Spinal cord (tissue), 10 donors: ENCODE results near the gene MDK. TPM values are rescaled to one million over a fixed set of nuclear protein-coding genes. Genes with fewer than 3 reads are reported as not detected.

Source experiments
- DNase-seq, 6 donors: peaks; one replicate each; pipeline versions ENCODE4 v3.0.0 to v3.0.0-alpha.2; 2013 to 2015; ENCODE audit warnings: low spot score in 6 of 6, low read depth in 4 of 6
- H3K27ac ChIP-seq: one replicate; pipeline ENCODE4 v1.5.1; 2013; ENCODE audit warnings: low read depth, low read length, control low read depth
- H3K27me3 ChIP-seq: one replicate; pipeline ENCODE4 v1.6.1; 2013; ENCODE audit warnings: low read length; ENCODE audit not compliant: control insufficient read depth, insufficient read depth
- H3K36me3 ChIP-seq: one replicate; pipeline ENCODE4 v1.6.1; 2013; ENCODE audit warnings: low read length; ENCODE audit not compliant: control insufficient read depth, insufficient read depth
- H3K4me1 ChIP-seq: one replicate; pipeline ENCODE4 v1.6.1; 2013; ENCODE audit warnings: low read length; ENCODE audit not compliant: control insufficient read depth, insufficient read depth
- H3K4me3 ChIP-seq: one replicate; pipeline ENCODE4 v1.5.1; 2013; ENCODE audit warnings: low read depth, low read length, control low read depth
- H3K9me3 ChIP-seq: one replicate; pipeline ENCODE4 v1.6.1; 2013; ENCODE audit warnings: low read length; ENCODE audit not compliant: control insufficient read depth, insufficient read depth
- WGBS: methylation state at CpG from one replicate; pipeline ENCODE4 v1.1.5; 2013; ENCODE audit warnings: missing lambda C conversion rate; ENCODE audit not compliant: insufficient coverage; 5-methylcytosine and 5-hydroxymethylcytosine counted together
- polyA plus RNA-seq, 2 donors: library from polyadenylated mRNA; unstranded; fragments of 120-200 nt; gene quantifications; one replicate each; pipeline ENCODE4 v1.2.1, GENCODE V29; 2013; ENCODE audit not compliant: insufficient read length in 2 of 2
- total RNA-seq, 2 donors: library from RNA; depleted of rRNA in 1 of 2; stranded (reverse); fragments of 120-200 nt in 1 of 2; fragments of >200 nt in 1 of 2; gene quantifications; one replicate each; pipeline versions ENCODE4 v1.2.3 to v1.2.4, GENCODE V29; 2013 to 2014
- donor health status: healthy.

The MDK gene
- total and polyA plus RNA-seq, 4 donors, result 47.0 to 423 (median 259) TPM

DNA sequence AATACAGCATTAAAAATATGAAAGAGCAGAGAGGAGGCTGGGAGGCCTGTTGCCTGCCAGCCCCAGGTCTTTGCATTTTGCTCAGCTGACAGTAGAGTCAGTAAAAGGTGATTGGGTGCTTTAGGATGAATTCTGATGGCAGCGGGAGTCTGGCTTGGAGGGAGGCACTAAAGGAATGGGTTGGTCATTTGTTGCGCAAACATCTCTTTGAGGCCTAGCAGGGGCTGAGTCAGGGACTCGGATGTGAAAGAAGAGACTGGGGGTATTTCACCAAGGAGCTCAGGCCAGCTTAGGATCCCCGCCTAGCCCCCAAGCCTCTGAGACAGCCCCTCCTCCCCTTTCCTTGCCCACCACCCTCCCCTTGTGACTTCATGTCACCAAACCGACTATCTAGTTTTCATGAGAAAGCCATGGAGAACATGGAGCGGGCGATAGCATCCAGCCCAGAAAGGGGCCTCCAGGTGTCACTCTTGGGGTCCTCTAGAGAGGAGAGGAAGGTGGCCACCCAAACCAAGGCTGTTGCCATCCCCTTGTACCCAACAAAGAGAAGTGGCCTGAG lies 24.5 kb upstream of the MDK start:
- no peak overlapping the region for H3K27ac ChIP-seq
- 56% methylated on average over 1 of the region's 7 CpGs for WGBS
- no peak overlapping the region for H3K4me3 ChIP-seq
- DNase-seq, result no peak
- peaks cover 37% of the 10 kb centered on the region for H3K36me3 ChIP-seq
- peaks cover 31% of the 10 kb centered on the region for H3K4me1 ChIP-seq
- H3K27me3 ChIP-seq, result no peaks in the 10 kb centered on the region
- no peaks in the 10 kb centered on the region for H3K9me3 ChIP-seq

DNA sequence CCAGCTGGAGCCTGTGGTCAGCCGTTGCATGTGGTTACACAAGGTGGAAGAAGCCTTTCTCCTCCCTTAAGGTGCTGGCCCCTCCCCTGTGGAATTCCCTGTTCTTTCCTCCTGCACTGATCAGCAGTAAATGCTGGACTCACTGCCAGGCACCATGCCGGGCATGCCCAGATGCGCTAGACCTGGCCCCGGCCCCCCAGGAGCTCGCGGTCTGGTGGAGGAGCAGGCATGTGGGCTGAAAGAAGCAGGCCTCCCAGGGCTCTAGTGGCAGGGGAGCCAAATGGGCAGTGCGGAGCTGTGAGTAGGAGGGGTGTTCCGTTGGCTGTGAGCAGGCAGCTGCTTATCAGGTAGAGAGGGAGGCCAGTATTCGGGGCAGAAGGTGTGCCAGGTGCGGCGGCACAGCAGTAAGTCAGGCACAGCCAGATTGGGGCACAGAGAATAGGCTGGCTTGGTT lies 24.0 kb upstream of the MDK start:
- H3K9me3 ChIP-seq, result no peaks in the 10 kb centered on the region
- peaks cover 37% of the 10 kb centered on the region for H3K36me3 ChIP-seq
- H3K27me3 ChIP-seq, result no peaks in the 10 kb centered on the region
- peaks cover 31% of the 10 kb centered on the region for H3K4me1 ChIP-seq
- WGBS, result 80% methylated on average over 11 of the region's 11 CpGs
- no peak for DNase-seq
- no peak overlapping the region for H3K4me3 ChIP-seq
- H3K27ac ChIP-seq, result no peak overlapping the region

DNA sequence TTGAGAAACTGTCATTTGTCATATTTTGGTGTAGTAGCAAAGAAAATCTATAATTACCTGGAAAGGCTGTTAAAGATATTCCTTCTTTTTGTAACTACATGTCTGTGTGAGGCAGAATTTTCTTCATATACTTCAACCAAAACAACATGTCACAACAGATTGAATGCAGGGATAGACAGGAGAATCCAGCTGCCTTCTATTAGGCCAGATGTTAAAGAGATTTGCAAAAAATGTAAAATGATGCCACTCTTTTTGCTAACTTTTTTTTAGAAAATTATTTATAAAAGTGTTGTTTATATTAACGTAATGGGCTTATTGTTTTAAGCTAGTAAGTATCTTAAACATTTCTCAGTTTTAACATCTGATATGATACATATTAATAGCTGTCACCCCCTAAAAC lies 21.5 kb upstream of the MDK start:
- Histone ChIP-seq H3K27me3 (no peaks in the 10 kb centered on the region), H3K9me3 (no peaks in the 10 kb centered on the region), H3K36me3 (peaks cover 45% of the 10 kb centered on the region), H3K4me1 (peaks cover 35% of the 10 kb centered on the region), H3K27ac (no peak overlapping the region), H3K4me3 (no peak overlapping the region)
- no CpG with 5 or more reads among the region's 1 CpG for WGBS
- no peak for DNase-seq

DNA sequence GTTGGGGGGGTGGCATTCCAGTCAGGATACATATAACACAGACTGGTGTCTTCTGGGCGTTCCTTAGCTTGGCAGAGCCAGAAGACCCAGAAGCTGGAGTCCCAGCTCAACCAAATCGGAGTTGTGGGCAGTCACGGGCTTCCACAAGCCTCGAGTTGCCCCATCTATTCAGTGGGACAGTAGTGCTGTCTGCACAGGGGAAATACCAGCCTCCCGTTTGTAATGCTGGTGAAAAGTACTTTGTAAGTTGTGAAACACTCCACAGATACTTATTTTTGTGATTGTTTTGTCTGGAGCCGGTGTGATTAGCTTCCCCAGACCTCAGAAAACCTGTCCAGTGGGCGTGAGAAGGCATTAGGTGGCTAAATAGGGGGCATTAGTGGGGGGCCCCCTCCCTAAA lies 20.6 kb upstream of the MDK start:
- Histone ChIP-seq H3K36me3 (peaks cover 50% of the 10 kb centered on the region), H3K27ac (no peak overlapping the region), H3K4me1 (peaks cover 35% of the 10 kb centered on the region), H3K9me3 (no peaks in the 10 kb centered on the region), H3K27me3 (no peaks in the 10 kb centered on the region), H3K4me3 (no peak overlapping the region)
- DNase-seq, result no peak
- WGBS, result 86% methylated on average over 4 of the region's 7 CpGs

DNA sequence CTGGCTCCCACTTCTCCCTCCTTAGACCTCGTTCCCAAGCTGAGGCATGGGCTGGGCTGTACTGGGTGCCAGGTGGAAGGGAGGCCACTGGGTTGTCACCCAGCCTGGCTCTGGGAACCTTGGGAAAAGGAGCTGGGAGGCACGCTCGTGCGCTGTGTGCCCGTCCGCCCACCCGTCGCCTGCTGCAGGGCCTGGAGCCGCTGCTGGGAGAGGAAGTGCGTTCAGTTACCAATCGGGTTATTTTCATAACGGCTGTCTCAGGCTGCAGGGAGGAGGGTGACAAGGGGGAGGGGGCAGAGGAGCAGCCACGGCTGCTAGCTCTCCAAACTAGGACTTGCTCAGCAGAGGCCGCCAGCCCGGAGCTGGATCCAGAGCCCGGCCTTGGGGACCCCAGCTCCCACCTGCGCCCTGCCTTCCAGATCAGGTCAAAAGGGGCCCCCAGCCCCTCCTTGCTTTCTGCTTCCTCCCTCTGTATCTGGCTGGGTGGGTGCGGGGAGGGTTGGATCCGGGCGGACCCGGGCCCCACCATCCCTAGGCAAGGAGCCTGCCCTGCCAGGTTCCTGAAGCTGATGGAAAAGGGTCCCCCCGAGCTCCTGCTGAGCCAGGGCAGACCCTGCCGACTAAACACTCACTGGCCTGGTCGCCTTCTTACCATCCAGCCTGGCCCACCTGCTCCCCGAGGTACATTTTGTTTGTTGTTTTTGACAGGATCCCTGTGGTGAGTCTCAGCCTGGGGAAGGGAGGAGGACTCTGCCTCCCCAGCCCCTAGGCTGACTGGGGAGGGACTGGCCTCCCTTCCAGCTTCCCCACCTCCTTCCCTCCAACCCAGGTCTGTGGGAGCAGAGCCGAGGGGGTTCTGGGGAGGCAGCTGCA lies 19.9 kb upstream of the MDK start:
- peaks cover 35% of the 10 kb centered on the region for H3K4me1 ChIP-seq
- no peaks in the 10 kb centered on the region for H3K9me3 ChIP-seq
- DNase-seq, result peak in 2 of 6 donors; percentile 43 to 56
- no peaks in the 10 kb centered on the region for H3K27me3 ChIP-seq
- peak overlapping the region; percentile 10 for H3K4me3 ChIP-seq
- H3K27ac ChIP-seq, result no peak overlapping the region
- 42% methylated on average over 25 of the region's 26 CpGs for WGBS
- H3K36me3 ChIP-seq, result peaks cover 51% of the 10 kb centered on the region

DNA sequence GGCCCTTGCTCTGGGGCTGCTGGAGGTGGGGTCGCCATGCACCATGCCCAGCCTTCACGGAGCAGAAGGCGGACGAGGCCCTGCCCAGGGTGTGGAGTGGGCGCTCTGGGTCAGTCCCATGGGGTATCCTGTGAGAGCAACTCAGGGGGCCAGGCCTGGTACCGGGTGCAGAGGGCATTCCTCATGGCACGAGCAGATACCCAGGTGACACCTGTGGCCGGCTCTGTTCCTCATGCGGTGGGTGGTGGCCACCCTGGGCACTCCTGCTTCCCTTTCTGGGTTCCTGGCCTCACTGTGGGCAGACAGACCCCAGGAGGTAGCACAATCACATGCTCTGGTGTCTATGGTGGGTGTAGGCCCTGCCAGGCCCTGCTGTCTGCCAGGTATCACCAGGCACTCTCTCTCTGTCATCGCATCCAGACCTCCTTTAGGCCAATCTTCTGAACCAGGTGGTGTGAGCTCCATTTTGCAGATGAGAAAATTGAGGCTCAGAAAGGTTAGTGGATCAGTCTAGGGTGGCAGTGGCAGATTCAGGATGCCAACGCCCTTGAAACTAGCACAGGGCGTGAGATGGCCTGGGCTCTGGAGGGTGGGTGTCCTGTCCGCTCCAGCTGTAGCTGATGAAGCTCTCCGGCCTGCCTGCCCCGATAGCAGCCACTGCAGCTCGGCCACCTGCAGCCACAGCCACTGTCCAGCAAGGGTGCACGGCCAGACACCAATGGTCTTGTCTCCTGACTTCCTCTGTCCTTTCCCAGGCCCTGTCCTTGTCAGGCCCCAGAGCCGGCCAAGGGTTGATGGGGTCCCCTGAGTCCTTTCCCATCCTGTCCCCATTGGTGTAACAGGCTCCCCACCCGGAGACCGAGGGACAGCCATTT lies 19.1 kb upstream of the MDK start:
- no peaks in the 10 kb centered on the region for H3K9me3 ChIP-seq
- H3K36me3 ChIP-seq, result peaks cover 57% of the 10 kb centered on the region
- WGBS, result 86% methylated on average over 20 of the region's 20 CpGs
- H3K27me3 ChIP-seq, result no peaks in the 10 kb centered on the region
- H3K4me3 ChIP-seq, result no peak overlapping the region
- no peak for DNase-seq
- H3K27ac ChIP-seq, result no peak overlapping the region
- peaks cover 42% of the 10 kb centered on the region for H3K4me1 ChIP-seq

DNA sequence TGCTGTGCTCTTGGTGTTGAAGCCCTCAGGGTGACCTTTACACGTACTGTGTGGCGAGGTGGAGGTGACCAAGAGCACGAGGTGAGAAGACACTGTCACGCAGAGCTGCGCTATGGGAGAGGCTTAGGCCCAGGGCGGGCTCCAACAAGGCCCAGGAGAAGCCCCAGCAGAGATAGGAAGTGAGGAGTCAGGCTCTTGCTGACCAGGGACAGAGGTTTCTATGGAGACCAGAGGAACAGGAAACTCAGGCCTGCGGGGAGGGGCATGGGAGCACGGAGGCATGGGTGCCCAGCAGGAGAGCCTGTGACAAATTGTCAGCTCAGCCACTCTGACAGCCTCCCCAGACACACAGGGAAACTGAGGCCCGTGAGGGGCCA lies 18.4 kb upstream of the MDK start:
- H3K27me3 ChIP-seq, result no peaks in the 10 kb centered on the region
- no peak overlapping the region for H3K27ac ChIP-seq
- H3K4me3 ChIP-seq, result no peak overlapping the region
- DNase-seq, result no peak
- H3K4me1 ChIP-seq, result peaks cover 48% of the 10 kb centered on the region
- peaks cover 59% of the 10 kb centered on the region for H3K36me3 ChIP-seq
- 50% methylated on average over 9 of the region's 9 CpGs for WGBS
- H3K9me3 ChIP-seq, result no peaks in the 10 kb centered on the region

DNA sequence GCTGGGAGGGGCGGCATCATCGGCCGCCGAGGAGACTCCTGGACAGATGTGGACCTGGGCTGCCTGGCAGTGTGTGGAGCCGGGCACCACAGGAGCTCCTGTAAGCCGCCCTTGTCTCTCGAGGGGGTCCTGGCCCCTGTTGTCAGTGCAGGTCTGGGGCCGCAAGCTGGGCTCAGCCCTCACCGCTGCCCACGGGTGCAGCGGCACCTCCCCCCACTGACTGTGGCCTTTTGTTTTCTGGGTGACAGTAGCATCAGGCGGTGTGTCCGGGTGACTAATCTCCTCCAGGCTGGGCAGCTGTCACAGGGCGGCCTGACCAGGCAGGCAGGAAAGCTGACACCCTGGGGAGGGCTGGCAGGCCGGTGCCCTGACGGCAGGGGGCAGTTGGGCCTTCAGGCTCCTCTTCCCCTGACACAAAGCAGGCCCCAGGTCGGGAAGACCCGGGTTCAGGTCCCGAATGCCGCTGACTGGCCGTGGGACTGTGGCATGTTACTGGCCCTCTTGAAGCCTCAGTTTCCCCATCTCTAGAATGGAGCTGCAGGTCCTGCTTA lies 17.9 kb upstream of the MDK start:
- no peak for DNase-seq
- Histone ChIP-seq H3K27ac (no peak overlapping the region), H3K36me3 (peaks cover 63% of the 10 kb centered on the region), H3K27me3 (no peaks in the 10 kb centered on the region), H3K4me1 (peaks cover 51% of the 10 kb centered on the region), H3K4me3 (no peak overlapping the region), H3K9me3 (no peaks in the 10 kb centered on the region)
- 60% methylated on average over 21 of the region's 21 CpGs for WGBS

DNA sequence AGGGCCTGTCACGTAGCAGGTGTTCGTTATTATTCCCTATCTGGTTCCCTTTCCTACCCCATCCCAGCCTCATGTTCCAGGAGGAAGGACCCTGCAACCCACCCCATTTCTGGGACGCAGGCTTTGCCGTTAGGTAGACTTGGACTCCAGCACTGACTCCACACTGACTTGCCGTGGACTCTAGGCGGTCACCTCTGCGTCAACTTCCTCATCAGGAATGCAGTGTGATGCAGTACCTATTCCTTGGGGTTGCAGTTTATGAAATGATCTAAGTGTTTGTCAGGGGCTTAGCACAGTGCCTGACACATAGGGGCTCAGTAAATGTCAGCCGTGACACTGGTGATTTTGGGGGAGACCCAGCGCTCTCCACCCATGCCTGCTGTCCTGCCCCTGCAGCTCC lies 17.4 kb upstream of the MDK start:
- Histone ChIP-seq H3K27ac (no peak overlapping the region), H3K9me3 (no peaks in the 10 kb centered on the region), H3K4me1 (peaks cover 51% of the 10 kb centered on the region), H3K4me3 (no peak overlapping the region), H3K36me3 (peaks cover 69% of the 10 kb centered on the region), H3K27me3 (no peaks in the 10 kb centered on the region)
- DNase-seq, result no peak
- WGBS, result 94% methylated on average over 7 of the region's 9 CpGs
